OCI-LY3 (cell line): ENCODE results near the gene ATP13A2.

Source experiments
- H2AFZ ChIP-seq: fragments of 200-600, 300-600 bp; shearing (Covaris generic); 2 replicates; pipeline ENCODE4 v1.6.0; 2014; ENCODE audit warnings: antibody characterized with exemption, low read depth, low read length
- H3K27ac ChIP-seq: fragments of 200-600, 300-600 bp; sonication (generic); 2 replicates; pipeline ENCODE4 v1.5.1; 2014; ENCODE audit warnings: mild to moderate bottlenecking, low read length, moderate library complexity, mixed read lengths
- H3K27me3 ChIP-seq: fragments of 200-600, 300-600 bp; sonication (generic); 2 replicates; pipeline ENCODE4 v1.6.1; 2014; ENCODE audit warnings: low read depth, low read length, mixed read lengths
- H3K36me3 ChIP-seq: fragments of 200-600, 300-600 bp; sonication (generic); replicated peaks from 2 replicates; pipeline ENCODE3; 2014; ENCODE audit warnings: low read depth, low read length, mixed read lengths
- H3K4me1 ChIP-seq: fragments of 300-600, 200-600 bp; sonication (generic); 2 replicates; pipeline ENCODE4 v1.6.1; 2014; ENCODE audit warnings: low read length, mixed read lengths
- H3K4me2 ChIP-seq: fragments of 200-600, 300-600 bp; sonication (generic); 2 replicates; pipeline ENCODE4 v1.6.1; 2014; ENCODE audit warnings: low read length, mixed read lengths
- H3K4me3 ChIP-seq: fragments of 300-600, 200-600 bp; sonication (generic); 2 replicates; pipeline ENCODE4 v1.5.1; 2014; ENCODE audit warnings: antibody characterized with exemption, mild to moderate bottlenecking, low read length, moderate library complexity
- H3K79me2 ChIP-seq: fragments of 300-600, 200-600 bp; shearing (Covaris generic); 2 replicates; pipeline ENCODE4 v1.6.1; 2014; ENCODE audit warnings: mild to moderate bottlenecking, low read length, mixed read lengths
- H3K9ac ChIP-seq: fragments of 300-600, 200-600 bp; shearing (Covaris generic); 2 replicates; pipeline ENCODE4 v1.6.0; 2014; ENCODE audit warnings: mild to moderate bottlenecking, low read length, moderate library complexity
- H3K9me3 ChIP-seq: fragments of 200-600, 300-600 bp; shearing (Covaris generic); 2 replicates; pipeline ENCODE4 v1.6.1; 2014; ENCODE audit warnings: low read length, mixed read lengths; ENCODE audit not compliant: insufficient read depth
- H4K20me1 ChIP-seq: fragments of 200-600, 300-600 bp; sonication (generic); 2 replicates; pipeline ENCODE4 v1.6.1; 2016; ENCODE audit warnings: low read length, mixed read lengths; ENCODE audit not compliant: insufficient read depth
- CTCF ChIP-seq: fragments of 200-600, 300-600 bp; sonication (generic); IDR thresholded peaks from 2 replicates; pipeline ENCODE4 v1.5.1; 2014; ENCODE audit warnings: antibody characterized with exemption, low read length, low read depth
- EZH2phosphoT487 ChIP-seq: fragments of 200-600 bp; shearing (Covaris generic); IDR thresholded peaks from 2 replicates; pipeline ENCODE4 v1.6.1; 2018; ENCODE audit warnings: antibody characterized with exemption, mixed run types, low read depth

The ATP13A2 gene

GRCh38 chr1:16978139-16978538, 33.6 kb downstream of the ATP13A2 start:
- Histone ChIP-seq H3K4me3 (no peak overlapping the region), H3K27me3 (no peaks in the 10 kb centered on the region), H3K79me2 (no peaks in the 10 kb centered on the region), H4K20me1 (no peaks in the 10 kb centered on the region), H3K9ac (no peak overlapping the region), H3K27ac (no peak overlapping the region), H3K9me3 (no peaks in the 10 kb centered on the region), H3K36me3 (no peaks in the 10 kb centered on the region), H3K4me1 (no peaks in the 10 kb centered on the region), H3K4me2 (no peak overlapping the region), H2AFZ (no peak overlapping the region)
- TF ChIP-seq CTCF: no peak
- TF ChIP-seq EZH2phosphoT487: no peak

- TF ChIP-seq EZH2phosphoT487 (no peak), CTCF (no peak)
- Histone ChIP-seq H3K27me3 (no peaks in the 10 kb centered on the region), H3K9ac (no peak overlapping the region), H3K4me1 (no peaks in the 10 kb centered on the region), H4K20me1 (no peaks in the 10 kb centered on the region), H3K4me3 (no peak overlapping the region), H2AFZ (no peak overlapping the region), H3K4me2 (no peak overlapping the region), H3K79me2 (no peaks in the 10 kb centered on the region), H3K27ac (no peak overlapping the region), H3K9me3 (no peaks in the 10 kb centered on the region), H3K36me3 (no peaks in the 10 kb centered on the region)
Observed at GRCh38 chr1:16977377-16977776, 34.4 kb downstream of the ATP13A2 start.

- no peaks in the 10 kb centered on the region for H3K79me2 ChIP-seq
- H2AFZ ChIP-seq: no peak overlapping the region
- no peaks in the 10 kb centered on the region for H3K36me3 ChIP-seq
- no peak for TF ChIP-seq CTCF
- TF ChIP-seq EZH2phosphoT487: no peak
- no peaks in the 10 kb centered on the region for H4K20me1 ChIP-seq
- no peaks in the 10 kb centered on the region for H3K9me3 ChIP-seq
- H3K27me3 ChIP-seq: no peaks in the 10 kb centered on the region
- no peak overlapping the region for H3K9ac ChIP-seq
- no peaks in the 10 kb centered on the region for H3K4me1 ChIP-seq
- H3K4me2 ChIP-seq: no peak overlapping the region
- no peak overlapping the region for H3K27ac ChIP-seq
- no peak overlapping the region for H3K4me3 ChIP-seq
Observed at GRCh38 chr1:16976966-16977365, 34.8 kb downstream of the ATP13A2 start.

- Histone ChIP-seq H2AFZ (no peak overlapping the region), H3K4me2 (no peak overlapping the region), H4K20me1 (no peaks in the 10 kb centered on the region), H3K27ac (no peak overlapping the region), H3K79me2 (no peaks in the 10 kb centered on the region), H3K36me3 (no peaks in the 10 kb centered on the region), H3K9me3 (no peaks in the 10 kb centered on the region), H3K4me3 (no peak overlapping the region), H3K4me1 (no peaks in the 10 kb centered on the region), H3K9ac (no peak overlapping the region), H3K27me3 (no peaks in the 10 kb centered on the region)
- TF ChIP-seq EZH2phosphoT487: no peak
- no peak for TF ChIP-seq CTCF
Observed at GRCh38 chr1:16975838-16976237, 35.9 kb downstream of the ATP13A2 start.
